Activated naive CD4-positive, alpha-beta T cell treated with anti-CD3 and anti-CD28 coated beads for 36 hours (primary cell): Measurements from ENCODE around the gene LYZL2. TPM values are rescaled to one million over a fixed set of nuclear protein-coding genes. Genes with fewer than 3 reads are reported as not detected.
"Not testable (repeated sequence)": the region's sequence is repeated elsewhere in the genome, so short reads cannot be mapped to it uniquely, and the experiment has no call there.

ENCODE experiments used
- CTCF ChIA-PET: fragments of 350-600 bp; sonication (Branson Sonifier 250); formaldehyde crosslinking; loops from one replicate; lab custom pipeline; 2021; ENCODE audit warnings: antibody characterized with exemption; lab: Charles Lee
- DNase-seq: peaks from one replicate; pipeline ENCODE4 v3.0.0-alpha.2; 2020
- H3K27ac Mint-ChIP-seq: one replicate; pipeline ENCODE4 v1.8.0; 2021; ENCODE audit warnings: mild to moderate bottlenecking, mixed read lengths
- H3K27me3 Mint-ChIP-seq: one replicate; pipeline ENCODE4 v1.8.0; 2021; ENCODE audit warnings: low read depth, mixed read lengths
- H3K36me3 Mint-ChIP-seq: one replicate; pipeline ENCODE4 v1.8.0; 2021; ENCODE audit warnings: low read depth, mixed read lengths
- H3K4me1 Mint-ChIP-seq: one replicate; pipeline ENCODE4 v1.8.0; 2021; ENCODE audit warnings: low read depth, mixed read lengths
- H3K4me3 Mint-ChIP-seq: one replicate; pipeline ENCODE4 v1.8.0; 2021; ENCODE audit warnings: mild to moderate bottlenecking, moderate library complexity, mixed read lengths
- H3K9me3 Mint-ChIP-seq: one replicate; pipeline ENCODE4 v1.8.0; 2021; ENCODE audit warnings: mixed read lengths
- intact Hi-C: fragments of 100-400 bp; cut with micrococcal nuclease; formaldehyde crosslinking; loops from one replicate; pipeline ENCODE4 v1.15.1; 2023
- total RNA-seq, 2 experiments: library from RNA; stranded (reverse); gene quantifications; one replicate each; pipeline ENCODE4 v1.2.3, GENCODE V29; 2021

Gene LYZL2
- total RNA-seq, 2 experiments from 2014 or later: not detected

- Mint-ChIP-seq H3K4me3 (no peak overlapping the region), H3K36me3 (no peaks in the 10 kb centered on the region), H3K4me1 (no peaks in the 10 kb centered on the region), H3K9me3 (no peaks in the 10 kb centered on the region), H3K27ac (no peak overlapping the region), H3K27me3 (peaks cover 9% of the 10 kb centered on the region)
- CTCF ChIA-PET: interaction anchor here (1.1 kb wide), 1 partner anchor 9 kb away, joined by 7 read pairs; no protein-coding TSS in a partner anchor
- no peak for DNase-seq
- intact Hi-C loops: no loop called here
These were observed 1.0 kb upstream of the LYZL2 start for GRCh38 chr10:30630571-30630970.

- H3K9me3 Mint-ChIP-seq, H3K27ac Mint-ChIP-seq, H3K27me3 Mint-ChIP-seq, H3K4me3 Mint-ChIP-seq, DNase-seq, intact Hi-C loops, H3K36me3 Mint-ChIP-seq, H3K4me1 Mint-ChIP-seq, CTCF ChIA-PET: not testable (repeated sequence)
These were observed 977 bp downstream of the LYZL2 start for GRCh38 chr10:30628576-30628975.

- H3K4me1 Mint-ChIP-seq, H3K4me3 Mint-ChIP-seq, CTCF ChIA-PET, H3K36me3 Mint-ChIP-seq, DNase-seq, H3K27ac Mint-ChIP-seq, H3K27me3 Mint-ChIP-seq, intact Hi-C loops, H3K9me3 Mint-ChIP-seq: not testable (repeated sequence)
These were observed 2.7 kb downstream of the LYZL2 start for GRCh38 chr10:30626837-30627236.

GRCh38 chr10:30626196-30626595, 3.4 kb downstream of the LYZL2 start:
- intact Hi-C loops, DNase-seq, H3K9me3 Mint-ChIP-seq, H3K36me3 Mint-ChIP-seq, H3K4me1 Mint-ChIP-seq, H3K4me3 Mint-ChIP-seq, H3K27ac Mint-ChIP-seq, H3K27me3 Mint-ChIP-seq, CTCF ChIA-PET: not testable (repeated sequence)

- Mint-ChIP-seq H3K27me3 (no peaks in the 10 kb centered on the region), H3K27ac (no peak overlapping the region), H3K9me3 (no peaks in the 10 kb centered on the region), H3K4me1 (no peaks in the 10 kb centered on the region), H3K36me3 (no peaks in the 10 kb centered on the region), H3K4me3 (no peak overlapping the region)
- no peak for DNase-seq
- intact Hi-C loops: no loop called here
- CTCF ChIA-PET: interaction anchor here (0.9 kb wide), 1 partner anchor 15 kb away, joined by 4 read pairs; no protein-coding TSS in a partner anchor
These were observed 4.5 kb downstream of the LYZL2 start for GRCh38 chr10:30625080-30625479.

- Mint-ChIP-seq H3K27me3 (peaks cover 2% of the 10 kb centered on the region), H3K36me3 (no peaks in the 10 kb centered on the region), H3K4me1 (no peaks in the 10 kb centered on the region), H3K4me3 (no peak overlapping the region), H3K9me3 (no peaks in the 10 kb centered on the region), H3K27ac (no peak overlapping the region)
- CTCF ChIA-PET: interaction anchor here (1.0 kb wide), 1 partner anchor 29 kb away, joined by 3 read pairs; no protein-coding TSS in a partner anchor
- intact Hi-C loops: no loop called here
- DNase-seq: no peak
These were observed 9.6 kb downstream of the LYZL2 start for GRCh38 chr10:30619966-30620365.

- no peak overlapping the region for H3K27ac Mint-ChIP-seq
- intact Hi-C loops: no loop called here
- DNase-seq: no peak
- no peak overlapping the region for H3K4me3 Mint-ChIP-seq
- CTCF ChIA-PET: no interaction called here
- no peaks in the 10 kb centered on the region for H3K4me1 Mint-ChIP-seq
- H3K9me3 Mint-ChIP-seq: no peaks in the 10 kb centered on the region
- H3K27me3 Mint-ChIP-seq: peaks cover 6% of the 10 kb centered on the region
- no peaks in the 10 kb centered on the region for H3K36me3 Mint-ChIP-seq
These were observed 12.5 kb downstream of the LYZL2 start for GRCh38 chr10:30617070-30617469.

- DNase-seq, H3K27ac Mint-ChIP-seq, H3K27me3 Mint-ChIP-seq, intact Hi-C loops, H3K4me3 Mint-ChIP-seq, H3K9me3 Mint-ChIP-seq, H3K36me3 Mint-ChIP-seq, CTCF ChIA-PET, H3K4me1 Mint-ChIP-seq: not testable (repeated sequence)
These were observed 18.5 kb downstream of the LYZL2 start for GRCh38 chr10:30611041-30611440.

GRCh38 chr10:30607814-30608213, 21.7 kb downstream of the LYZL2 start:
- Mint-ChIP-seq H3K27ac (no peak overlapping the region), H3K4me3 (no peak overlapping the region), H3K27me3 (peaks cover 15% of the 10 kb centered on the region), H3K36me3 (no peaks in the 10 kb centered on the region), H3K4me1 (peaks cover 10% of the 10 kb centered on the region), H3K9me3 (no peaks in the 10 kb centered on the region)
- intact Hi-C loops: no loop called here
- CTCF ChIA-PET: no interaction called here
- DNase-seq: no peak

GRCh38 chr10:30606313-30606712, 23.2 kb downstream of the LYZL2 start:
- DNase-seq: no peak
- no peak overlapping the region for H3K27ac Mint-ChIP-seq
- no peak overlapping the region for H3K4me3 Mint-ChIP-seq
- CTCF ChIA-PET: interaction anchor here (0.5 to 2.1 kb wide), 5 partner anchors 33 to 235 kb away, joined by 4 to 8 read pairs (median 4); partner anchors contain the start of gene MAP3K8
- no peaks in the 10 kb centered on the region for H3K36me3 Mint-ChIP-seq
- intact Hi-C loops: no loop called here
- no peaks in the 10 kb centered on the region for H3K9me3 Mint-ChIP-seq
- peaks cover 11% of the 10 kb centered on the region for H3K27me3 Mint-ChIP-seq
- peaks cover 10% of the 10 kb centered on the region for H3K4me1 Mint-ChIP-seq

- H3K36me3 Mint-ChIP-seq, H3K27ac Mint-ChIP-seq, H3K9me3 Mint-ChIP-seq, DNase-seq, intact Hi-C loops, H3K4me3 Mint-ChIP-seq: not testable (repeated sequence)
- CTCF ChIA-PET: interaction anchor here (0.6 to 2.1 kb wide), 5 partner anchors 24 to 373 kb away, joined by 3 to 8 read pairs (median 4); no protein-coding TSS in a partner anchor
- peaks cover 10% of the 10 kb centered on the region for H3K4me1 Mint-ChIP-seq
- peaks cover 11% of the 10 kb centered on the region for H3K27me3 Mint-ChIP-seq
These were observed 24.0 kb downstream of the LYZL2 start for GRCh38 chr10:30605341-30606121.

GRCh38 chr10:30603589-30603988, 26.0 kb downstream of the LYZL2 start:
- Mint-ChIP-seq H3K9me3 (no peaks in the 10 kb centered on the region), H3K27me3 (peaks cover 11% of the 10 kb centered on the region)

GRCh38 chr10:30602747-30603146, 26.8 kb downstream of the LYZL2 start:
- Mint-ChIP-seq H3K36me3 (no peaks in the 10 kb centered on the region), H3K4me3 (no peak overlapping the region), H3K27ac (no peak overlapping the region), H3K9me3 (no peaks in the 10 kb centered on the region), H3K4me1 (peaks cover 10% of the 10 kb centered on the region), H3K27me3 (peaks cover 11% of the 10 kb centered on the region)
- CTCF ChIA-PET: interaction anchor here (0.6 to 0.7 kb wide), 2 partner anchors 45 to 382 kb away, joined by 3 to 4 read pairs; no protein-coding TSS in a partner anchor
- DNase-seq: no peak
- intact Hi-C loops: no loop called here

More at GRCh38 chr10:30603589-30603988, 26.0 kb downstream of the LYZL2 start:
- DNase-seq: no peak
- no peak overlapping the region for H3K4me3 Mint-ChIP-seq
- CTCF ChIA-PET: interaction anchor here (0.6 kb wide), 1 partner anchor 381 kb away, joined by 4 read pairs; no protein-coding TSS in a partner anchor
- peaks cover 10% of the 10 kb centered on the region for H3K4me1 Mint-ChIP-seq
- H3K36me3 Mint-ChIP-seq: no peaks in the 10 kb centered on the region
- intact Hi-C loops: no loop called here
- H3K27ac Mint-ChIP-seq: no peak overlapping the region
